NCI-H82 treated with DMSO at 0.1 percent for 48 hours (cell line): ENCODE measurements around the gene ZNRF2.

Experiments
- DNase-seq: peaks from one replicate; lab custom pipeline; 2025; ENCODE audit not compliant: unreplicated experiment; lab: John Stamatoyannopoulos, UW

The ZNRF2 gene

GRCh38 chr7:30320392-30320791 is 36.0 kb downstream of the ZNRF2 start:
- no peak for DNase-seq

- DNase-seq: peak; percentile 42
Measured at GRCh38 chr7:30321089-30321881, 36.9 kb downstream of the ZNRF2 start.

GRCh38 chr7:30321882-30322192 is 37.4 kb downstream of the ZNRF2 start:
- DNase-seq: no peak

- DNase-seq: no peak
Measured at GRCh38 chr7:30322271-30323005, 38.0 kb downstream of the ZNRF2 start.

GRCh38 chr7:30323006-30323355 is 38.6 kb downstream of the ZNRF2 start:
- no peak for DNase-seq

- DNase-seq: no peak
Measured at GRCh38 chr7:30327813-30328212, 43.4 kb downstream of the ZNRF2 start.

GRCh38 chr7:30328381-30328780 is 44.0 kb downstream of the ZNRF2 start:
- DNase-seq: no peak

GRCh38 chr7:30329716-30330115 is 45.3 kb downstream of the ZNRF2 start:
- DNase-seq: no peak

GRCh38 chr7:30330134-30331111 is 46.0 kb downstream of the ZNRF2 start:
- no peak for DNase-seq

GRCh38 chr7:30331338-30331737 is 46.9 kb downstream of the ZNRF2 start:
- DNase-seq: no peak

GRCh38 chr7:30332549-30332948 is 48.2 kb downstream of the ZNRF2 start:
- no peak for DNase-seq

GRCh38 chr7:30335763-30336487 is 51.5 kb downstream of the ZNRF2 start:
- DNase-seq: no peak

- DNase-seq: no peak
Measured at GRCh38 chr7:30344513-30344912, 60.1 kb downstream of the ZNRF2 start.

GRCh38 chr7:30347226-30348082 is 63.1 kb downstream of the ZNRF2 start:
- DNase-seq: no peak

GRCh38 chr7:30348083-30348560 is 63.7 kb downstream of the ZNRF2 start:
- no peak for DNase-seq

- no peak for DNase-seq
Measured at GRCh38 chr7:30349170-30349569, 64.8 kb downstream of the ZNRF2 start.

- DNase-seq: no peak
Measured at GRCh38 chr7:30349816-30350215, 65.4 kb downstream of the ZNRF2 start.

GRCh38 chr7:30351286-30351685 is 66.9 kb downstream of the ZNRF2 start:
- no peak for DNase-seq

- DNase-seq: no peak
Measured at GRCh38 chr7:30351724-30352123, 67.3 kb downstream of the ZNRF2 start.

GRCh38 chr7:30352169-30352568 is 67.8 kb downstream of the ZNRF2 start:
- no peak for DNase-seq
